BLaER1 treated with 17β-estradiol and CSF1 and Interleukin-3, amounts not matched to agents 10 nM and 100 nM (cell line): ENCODE measurements around the gene PYGO2.
A peak's percentile ranks its signal among the peaks of the same experiment; 100 is the strongest.

Source experiments
- H3K27ac ChIP-seq, 11 experiments: shearing (Covaris generic); formaldehyde crosslinking; 2 replicates each; pipeline ENCODE4 v1.8.1; 2022
- H3K27me3 ChIP-seq, 11 experiments: shearing (Covaris generic); formaldehyde crosslinking; 2 replicates each; pipeline ENCODE4 v1.8.1; 2022
- H3K36me3 ChIP-seq, 11 experiments: shearing (Covaris generic); formaldehyde crosslinking; 2 replicates each; pipeline ENCODE4 v1.8.1; 2022
- H3K4me1 ChIP-seq, 10 experiments: shearing (Covaris generic); formaldehyde crosslinking; 2 replicates each; pipeline ENCODE4 v1.8.1; 2022
- H3K4me2 ChIP-seq, 11 experiments: shearing (Covaris generic); formaldehyde crosslinking; 2 replicates each; pipeline ENCODE4 v1.8.1; 2022
- H3K4me3 ChIP-seq, 10 experiments: shearing (Covaris generic); formaldehyde crosslinking; 2 replicates each; pipeline ENCODE4 v1.8.1; 2022
- H3K9ac ChIP-seq, 11 experiments: shearing (Covaris generic); formaldehyde crosslinking; 2 replicates each; pipeline ENCODE4 v1.8.1; 2022
- H3K9me3 ChIP-seq, 11 experiments: shearing (Covaris generic); formaldehyde crosslinking; replicated peaks in 1 of 11; 2 replicates each; pipeline ENCODE4 v1.8.1; 2022
- H4K20me1 ChIP-seq, 11 experiments: shearing (Covaris generic); formaldehyde crosslinking; 2 replicates each; pipeline ENCODE4 v1.8.1; 2022
- Cebpa-rat ChIP-seq, 11 experiments: shearing (Covaris generic); IDR thresholded peaks; 2 replicates each; pipeline ENCODE4 v1.8.1; 2022

PYGO2 gene

DNA sequence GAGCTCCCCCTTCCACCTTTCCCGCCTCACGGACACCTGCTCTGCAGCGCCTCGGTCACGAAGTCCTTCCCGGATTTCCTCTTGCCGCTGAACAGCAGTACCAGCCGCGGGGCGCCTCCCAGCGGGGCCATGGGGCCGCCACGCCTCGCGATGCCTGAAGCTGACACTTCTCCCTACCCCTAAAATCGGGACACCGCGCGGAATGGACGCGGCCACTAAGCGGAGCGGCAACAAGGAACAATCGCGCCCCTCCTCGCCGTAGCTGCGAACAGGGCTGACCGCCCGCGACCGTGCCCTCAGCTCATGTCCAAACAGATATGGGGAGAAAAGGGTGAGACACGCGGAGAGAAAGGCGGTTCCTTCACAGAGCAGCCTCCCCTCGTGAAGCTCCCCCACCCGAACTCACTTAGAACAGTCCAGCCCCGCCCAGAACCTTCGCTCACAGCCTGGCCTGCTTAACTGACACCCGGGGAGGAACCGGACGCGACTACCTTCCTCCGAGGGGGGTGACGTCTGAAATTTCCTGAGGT is 25.0 kb downstream of the PYGO2 start, which contains the start of gene PMVK:
Gene PMVK (minus strand): TSS at position 165 of the 530 bp plus-strand sequence. CDS start 34 bp downstream, at position 131.
- Histone ChIP-seq H3K4me1 (peaks cover 50 to 59% (median 56%) of the 10 kb centered on the region in 10 experiments), H3K4me2 (peak within 1 kb of the TSS; percentile 86 to 98 (median 93)), H3K27ac (peak within 1 kb of the TSS; percentile 96 to 100 (median 99)), H3K9me3 (no peaks in the 10 kb centered on the region), H4K20me1 (no peaks in the 10 kb centered on the region), H3K36me3 (peaks cover 0 to 9% (median 6%) of the 10 kb centered on the region in 11 experiments; a peak in 11 of 22 replicates), H3K4me3 (peak within 1 kb of the TSS; percentile 64 to 76 (median 70)), H3K27me3 (no peaks in the 10 kb centered on the region), H3K9ac (peak within 1 kb of the TSS; percentile 92 to 100 (median 97))
- no peak for TF ChIP-seq Cebpa-rat (IDR thresholded peaks at IDR 0.05)

DNA sequence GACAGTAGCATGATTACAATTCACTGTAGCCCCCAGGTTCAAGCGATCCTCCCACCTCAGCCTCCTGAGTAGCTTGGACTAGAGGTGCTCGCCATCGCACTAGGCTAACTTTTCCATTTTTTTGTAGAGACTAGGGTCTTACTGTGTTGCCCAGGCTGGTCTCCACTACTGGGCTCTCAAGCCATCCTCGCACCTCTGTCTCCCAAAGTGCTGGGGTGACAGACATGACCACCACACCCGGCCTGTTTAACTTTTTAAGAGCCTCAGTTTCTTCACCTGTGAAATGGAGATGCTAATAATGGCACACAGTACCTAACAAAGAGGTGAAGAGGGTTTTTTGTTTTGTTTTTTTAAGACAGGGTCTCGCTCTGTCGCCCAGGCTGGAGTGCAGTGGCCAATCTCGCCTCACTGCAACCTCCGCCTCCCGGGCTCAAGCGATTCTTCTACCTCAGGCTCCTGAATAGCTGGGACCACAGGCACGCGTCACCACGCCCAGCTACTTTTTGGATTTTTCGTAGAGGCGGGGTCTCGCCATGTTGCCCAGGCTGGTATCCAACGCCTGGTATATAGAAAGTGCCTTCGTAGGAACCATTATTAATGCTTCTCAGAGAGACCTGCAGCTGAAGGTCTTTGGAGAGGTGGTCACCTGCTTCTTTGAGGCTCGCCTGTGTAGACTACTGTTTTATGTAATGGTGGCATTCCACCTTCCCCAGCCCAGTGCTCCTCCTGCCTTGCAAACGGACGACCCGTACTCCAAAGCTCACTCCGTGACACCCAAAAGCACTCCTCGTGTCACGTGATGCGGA is 25.6 kb downstream of the PYGO2 start:
- H3K27ac ChIP-seq, result peak overlapping the region; percentile 96 to 100 (median 99)
- peaks cover 0 to 15% (median 7%) of the 10 kb centered on the region in 11 experiments; a peak in 13 of 22 replicates for H3K36me3 ChIP-seq
- H3K27me3 ChIP-seq, result no peaks in the 10 kb centered on the region
- no peak for TF ChIP-seq Cebpa-rat (IDR thresholded peaks at IDR 0.05)
- H3K9me3 ChIP-seq, result no peaks in the 10 kb centered on the region
- peak overlapping the region; percentile 86 to 98 (median 93) for H3K4me2 ChIP-seq
- H3K9ac ChIP-seq, result peak overlapping the region; percentile 92 to 100 (median 97)
- no peaks in the 10 kb centered on the region for H4K20me1 ChIP-seq
- H3K4me1 ChIP-seq, result peaks cover 44 to 59% (median 49%) of the 10 kb centered on the region in 10 experiments
- H3K4me3 ChIP-seq, result peak overlapping the region; percentile 64 to 76 (median 70)

DNA sequence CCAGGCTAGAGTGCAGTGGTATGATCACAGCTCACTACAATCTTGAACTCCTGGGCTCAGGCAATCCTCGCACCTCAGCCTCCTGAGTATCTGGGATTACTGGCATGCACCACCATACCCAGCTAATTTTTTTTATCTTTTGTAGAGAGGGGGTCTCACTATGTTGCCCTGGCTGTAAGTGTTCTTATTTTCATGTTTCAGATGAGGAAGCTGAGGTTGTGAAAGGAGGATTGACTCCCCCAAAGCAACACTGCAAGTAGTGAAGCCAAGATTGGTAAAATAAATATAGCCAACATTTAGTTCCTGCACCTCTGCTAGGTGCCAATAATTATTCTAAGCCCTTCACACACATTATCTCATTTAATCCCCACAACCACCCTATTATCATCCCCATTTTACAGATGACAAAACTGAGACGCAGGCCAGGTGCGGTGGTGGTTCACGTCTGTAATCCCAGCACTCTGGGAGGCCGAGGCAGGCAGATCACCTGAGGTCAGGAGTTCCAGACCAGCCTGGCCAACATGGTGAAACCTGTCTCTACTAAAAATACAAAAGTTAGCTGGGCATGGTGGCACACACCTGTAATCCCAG is 27.1 kb downstream of the PYGO2 start:
- no peak overlapping the region for H3K27ac ChIP-seq
- no peak for TF ChIP-seq Cebpa-rat (IDR thresholded peaks at IDR 0.05)
- H4K20me1 ChIP-seq, result no peaks in the 10 kb centered on the region
- H3K9ac ChIP-seq, result no peak overlapping the region
- no peak overlapping the region; a peak in 1 of 22 replicates for H3K4me2 ChIP-seq
- H3K27me3 ChIP-seq, result no peaks in the 10 kb centered on the region
- no peaks in the 10 kb centered on the region for H3K9me3 ChIP-seq
- H3K36me3 ChIP-seq, result peaks cover 4 to 27% (median 16%) of the 10 kb centered on the region in 11 experiments; a peak in 18 of 22 replicates
- peaks cover 29 to 45% (median 34%) of the 10 kb centered on the region in 10 experiments for H3K4me1 ChIP-seq
- no peak overlapping the region for H3K4me3 ChIP-seq

DNA sequence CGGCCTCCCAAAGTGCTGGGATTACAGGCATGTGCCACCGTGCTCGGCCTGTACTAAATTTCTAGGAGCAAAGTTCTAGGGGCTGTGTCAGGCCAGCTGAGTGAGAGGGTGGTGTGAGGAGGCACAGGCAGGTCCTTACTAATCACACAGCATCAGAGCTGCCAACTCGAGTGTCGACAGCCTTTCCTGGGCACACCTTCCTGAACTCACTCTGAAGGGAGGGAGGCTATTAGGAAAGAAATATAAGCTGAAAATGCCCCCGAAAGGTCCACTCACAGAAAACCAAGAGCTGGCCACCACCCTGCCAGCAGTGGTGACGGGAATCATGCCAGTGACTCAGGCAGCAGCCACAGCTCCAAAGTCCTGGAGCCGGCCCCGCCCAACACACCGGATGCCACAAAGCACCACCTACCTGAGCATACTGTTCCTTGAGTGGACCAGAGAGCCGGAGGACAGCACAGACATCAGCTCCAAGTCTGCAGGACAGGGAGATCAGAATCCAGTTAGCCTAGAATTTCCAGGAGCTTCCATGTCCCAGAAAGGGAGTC is 29.6 kb downstream of the PYGO2 start:
- Histone ChIP-seq H3K4me2 (no peak overlapping the region), H4K20me1 (no peaks in the 10 kb centered on the region), H3K9me3 (no peaks in the 10 kb centered on the region), H3K27ac (no peak overlapping the region), H3K9ac (0 out of 22 replicates have a peak overlapping the region, but pooled peaks of 1 of the 11 experiments have one; percentile 15), H3K27me3 (no peaks in the 10 kb centered on the region), H3K36me3 (peaks cover 18 to 50% (median 37%) of the 10 kb centered on the region in 11 experiments; a peak in 21 of 22 replicates), H3K4me1 (peaks cover 9 to 32% (median 15%) of the 10 kb centered on the region in 10 experiments), H3K4me3 (no peak overlapping the region)
- no peak for TF ChIP-seq Cebpa-rat (IDR thresholded peaks at IDR 0.05)

DNA sequence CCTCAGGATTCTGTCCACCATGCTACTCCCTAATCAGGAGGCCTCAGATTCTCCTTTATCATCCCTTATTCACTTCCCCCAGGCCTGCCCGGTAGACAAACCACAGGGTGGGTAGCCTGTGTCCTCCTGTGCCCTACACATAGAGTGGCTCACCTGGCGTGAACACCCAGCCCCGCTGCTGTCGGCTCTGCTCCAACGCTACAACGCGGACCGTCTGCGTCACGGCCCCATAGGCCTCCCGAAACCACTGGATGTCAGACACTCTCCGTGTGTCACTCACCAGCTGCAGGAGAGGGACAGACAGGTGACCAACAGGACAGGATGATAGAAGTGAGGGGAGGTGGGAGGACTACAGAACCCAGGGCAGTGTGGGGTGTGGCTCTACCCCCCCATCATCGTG is 35.4 kb downstream of the PYGO2 start:
- no peaks in the 10 kb centered on the region for H3K27me3 ChIP-seq
- peak overlapping the region in 8 of 11 experiments; percentile 8 to 50 (median 35); a peak in 11 of 22 replicates for H3K4me2 ChIP-seq
- H3K4me3 ChIP-seq, result no peak overlapping the region
- no peak overlapping the region for H3K9ac ChIP-seq
- no peak for TF ChIP-seq Cebpa-rat (IDR thresholded peaks at IDR 0.05)
- H3K9me3 ChIP-seq, result no peaks in the 10 kb centered on the region
- no peak overlapping the region for H3K27ac ChIP-seq
- peaks cover 9 to 21% (median 12%) of the 10 kb centered on the region in 10 experiments; a peak in 19 of 20 replicates for H3K4me1 ChIP-seq
- no peaks in the 10 kb centered on the region for H4K20me1 ChIP-seq
- H3K36me3 ChIP-seq, result peaks cover 58 to 96% (median 76%) of the 10 kb centered on the region in 11 experiments

DNA sequence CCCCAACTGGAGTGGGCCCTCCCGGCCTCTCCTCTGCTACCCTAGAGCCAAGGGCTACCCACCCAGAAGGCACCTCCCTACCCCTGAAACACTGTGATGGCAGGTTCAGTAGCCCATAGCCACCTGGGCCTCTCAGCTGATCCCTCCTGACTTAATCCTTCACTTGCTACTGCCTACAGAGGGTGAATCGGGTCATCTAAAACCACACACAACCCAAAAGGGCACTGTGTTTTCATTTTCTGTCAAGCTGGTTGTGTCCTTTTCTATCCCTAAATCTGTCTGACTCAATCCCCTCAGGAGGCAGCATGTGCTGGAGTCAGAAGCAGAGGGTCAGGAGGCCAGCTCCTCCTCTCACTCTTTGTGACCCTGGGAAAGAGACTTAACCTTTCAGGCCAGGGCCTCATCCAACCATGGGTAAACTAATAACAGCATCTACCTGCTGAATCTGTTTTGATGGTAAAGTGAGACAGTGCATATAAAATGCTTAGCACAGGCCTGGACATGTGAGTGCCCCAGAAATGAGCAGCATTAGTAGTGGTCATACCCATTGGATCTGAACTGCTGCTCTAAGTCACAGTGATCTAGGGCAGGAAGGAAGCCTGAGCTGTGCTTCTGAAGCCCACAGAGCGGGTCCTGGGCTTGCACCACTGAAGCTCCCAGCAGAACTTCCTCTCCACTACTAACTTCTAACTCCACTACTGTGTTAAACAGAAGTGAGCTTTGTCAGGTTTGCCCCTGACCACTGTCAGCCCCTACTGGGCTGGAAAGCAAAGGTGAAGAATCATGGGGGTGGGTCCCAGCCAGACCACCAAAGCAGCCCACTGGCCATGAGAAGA is 36.0 kb downstream of the PYGO2 start:
- Histone ChIP-seq H3K4me2 (peak overlapping the region in 9 of 11 experiments; percentile 4 to 50 (median 34); a peak in 11 of 22 replicates), H3K36me3 (peaks cover 56 to 94% (median 73%) of the 10 kb centered on the region in 11 experiments)
- TF ChIP-seq Cebpa-rat (IDR thresholded peaks at IDR 0.05), result no peak

DNA sequence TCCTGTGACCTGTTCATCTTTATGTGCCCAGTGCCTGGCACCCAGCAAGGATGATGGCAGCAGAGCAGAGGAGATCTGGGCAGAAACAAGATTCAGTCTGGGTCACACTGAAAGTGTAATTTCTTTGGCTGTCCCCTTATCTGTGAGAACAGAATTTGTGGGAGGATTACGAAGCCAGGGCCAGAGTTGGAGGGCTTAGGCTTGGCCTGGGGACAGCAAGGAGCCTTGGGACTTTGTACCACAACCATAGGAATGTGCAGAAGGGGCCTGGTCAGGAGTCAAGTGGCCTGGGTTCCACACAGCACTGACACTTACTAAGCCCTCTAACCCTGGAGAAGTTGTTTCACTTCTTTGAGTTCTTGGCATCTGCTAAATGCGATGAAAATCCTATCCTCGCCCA is 37.9 kb downstream of the PYGO2 start:
- H3K9ac ChIP-seq, result no peak overlapping the region

More for the DNA sequence above, 36.0 kb downstream of the PYGO2 start:
- Histone ChIP-seq H3K4me1 (peaks cover 9 to 20% (median 12%) of the 10 kb centered on the region in 10 experiments; a peak in 19 of 20 replicates), H4K20me1 (no peaks in the 10 kb centered on the region), H3K27me3 (no peaks in the 10 kb centered on the region), H3K9ac (no peak overlapping the region), H3K27ac (no peak overlapping the region; a peak in 1 of 22 replicates), H3K9me3 (no peaks in the 10 kb centered on the region), H3K4me3 (no peak overlapping the region)

DNA sequence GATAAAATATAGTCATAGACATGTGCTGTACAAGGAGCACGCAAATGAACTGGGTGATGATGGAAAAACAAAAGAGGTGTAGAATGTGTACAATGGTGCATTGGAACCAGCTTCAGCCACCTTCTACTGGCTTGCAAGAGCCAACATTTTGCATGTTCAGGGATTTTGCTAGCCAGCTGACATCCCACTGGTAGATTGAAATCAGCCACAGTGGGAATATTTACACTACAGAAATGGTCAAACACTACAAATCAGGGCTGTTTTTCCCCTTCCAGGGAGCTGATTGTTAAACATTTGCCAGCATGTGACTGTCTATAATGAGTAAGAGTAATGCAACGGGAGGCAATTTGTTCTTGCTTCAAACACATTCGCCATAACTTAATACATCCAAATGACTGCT is 48.3 kb downstream of the PYGO2 start:
- peaks cover 13 to 30% (median 25%) of the 10 kb centered on the region in 11 experiments for H3K9me3 ChIP-seq
- no peak overlapping the region for H3K4me2 ChIP-seq
- peaks cover 0 to 7% (median 0%) of the 10 kb centered on the region in 11 experiments; a peak in 5 of 22 replicates for H3K36me3 ChIP-seq
- H3K4me1 ChIP-seq, result no peaks in the 10 kb centered on the region
- no peak overlapping the region for H3K27ac ChIP-seq
- H3K4me3 ChIP-seq, result no peak overlapping the region
- no peaks in the 10 kb centered on the region for H4K20me1 ChIP-seq
- no peak overlapping the region for H3K9ac ChIP-seq
- TF ChIP-seq Cebpa-rat (IDR thresholded peaks at IDR 0.05), result no peak
- no peaks in the 10 kb centered on the region for H3K27me3 ChIP-seq

More for the DNA sequence above, 37.9 kb downstream of the PYGO2 start:
- H3K27me3 ChIP-seq, result no peaks in the 10 kb centered on the region
- H3K9me3 ChIP-seq, result no peaks in the 10 kb centered on the region
- H3K36me3 ChIP-seq, result peaks cover 50 to 80% (median 60%) of the 10 kb centered on the region in 11 experiments
- no peak overlapping the region for H3K4me2 ChIP-seq
- TF ChIP-seq Cebpa-rat (IDR thresholded peaks at IDR 0.05), result no peak
- H3K27ac ChIP-seq, result no peak overlapping the region
- no peak overlapping the region for H3K4me3 ChIP-seq
- H4K20me1 ChIP-seq, result no peaks in the 10 kb centered on the region
- peaks cover 9 to 20% (median 12%) of the 10 kb centered on the region in 10 experiments; a peak in 19 of 20 replicates for H3K4me1 ChIP-seq
